Mesendoderm (in vitro differentiated cells): Measurements from ENCODE around the gene SPIN1.

Experiments used
- DNase-seq: peaks from one replicate; pipeline ENCODE4 v3.0.0; 2013
- H2AK5ac ChIP-seq: 2 replicates; pipeline ENCODE4 v1.6.1; 2013; ENCODE audit warnings: low read length, inconsistent platforms
- H2BK120ac ChIP-seq: 2 replicates; pipeline ENCODE4 v1.6.1; 2013; ENCODE audit warnings: low read depth, mild to moderate bottlenecking, low read length, moderate library complexity, mixed read lengths
- H2BK15ac ChIP-seq: replicated peaks from 2 replicates; pipeline ENCODE4 v1.6.1; 2013; ENCODE audit warnings: low read depth, mild to moderate bottlenecking, moderate library complexity
- H2BK5ac ChIP-seq: 2 replicates; pipeline ENCODE4 v1.6.1; 2013; ENCODE audit warnings: low read length, inconsistent platforms
- H3K18ac ChIP-seq: 2 replicates; pipeline ENCODE4 v1.6.1; 2013; ENCODE audit warnings: mild to moderate bottlenecking, low read length, mixed read lengths
- H3K23ac ChIP-seq: one replicate; pipeline ENCODE4 v1.6.1; 2013; ENCODE audit warnings: low read length
- H3K27ac ChIP-seq: 2 replicates; pipeline ENCODE4 v1.5.1; 2013; ENCODE audit warnings: low read depth, mild to moderate bottlenecking, inconsistent platforms, low read length, moderate library complexity
- H3K27me3 ChIP-seq: 2 replicates; pipeline ENCODE4 v1.6.1; 2013; ENCODE audit warnings: low read length, control low read depth, mild to moderate bottlenecking, inconsistent platforms; ENCODE audit not compliant: insufficient read depth, poor library complexity
- H3K36me3 ChIP-seq: 2 replicates; pipeline ENCODE4 v1.6.1; 2013; ENCODE audit warnings: low read length, inconsistent platforms; ENCODE audit not compliant: control insufficient read depth, insufficient read depth
- H3K4ac ChIP-seq: one replicate; pipeline ENCODE4 v1.6.1; 2013; ENCODE audit warnings: low read depth, mild to moderate bottlenecking, low read length, moderate library complexity
- H3K4me1 ChIP-seq: 2 replicates; pipeline ENCODE4 v1.6.1; 2013; ENCODE audit warnings: low read depth, low read length, inconsistent platforms; ENCODE audit not compliant: control insufficient read depth
- H3K4me2 ChIP-seq: 2 replicates; pipeline ENCODE4 v1.6.1; 2013; ENCODE audit warnings: low read length
- H3K4me3 ChIP-seq: 2 replicates; pipeline ENCODE4 v1.5.1; 2013; ENCODE audit warnings: mild to moderate bottlenecking, low read length
- H3K56ac ChIP-seq: one replicate; pipeline ENCODE4 v1.6.1; 2013; ENCODE audit warnings: low read length
- H3K79me1 ChIP-seq: 2 replicates; pipeline ENCODE4 v1.6.1; 2013; ENCODE audit warnings: low read length, inconsistent platforms
- H3K79me2 ChIP-seq: 2 replicates; pipeline ENCODE4 v1.6.1; 2013; ENCODE audit warnings: mild to moderate bottlenecking, low read length; ENCODE audit not compliant: control insufficient read depth, insufficient read depth
- H3K9ac ChIP-seq: 2 replicates; pipeline ENCODE4 v1.6.1; 2013; ENCODE audit warnings: low read length, inconsistent platforms
- H4K5ac ChIP-seq: one replicate; pipeline ENCODE4 v1.6.1; 2013; ENCODE audit warnings: low read length
- H4K8ac ChIP-seq: one replicate; pipeline ENCODE4 v1.6.1; 2013; ENCODE audit warnings: low read depth, mild to moderate bottlenecking, control low read depth, low read length, moderate library complexity
- WGBS: extraction: QIAGEN DNeasy Blood & Tissue Kit; methylation state at CpG from one replicate; pipeline ENCODE4 v1.1.7; 2013; ENCODE audit warnings: low lambda C conversion rate, missing lambda C conversion rate; ENCODE audit not compliant: insufficient coverage; ENCODE audit errors: extremely low coverage; 5-methylcytosine and 5-hydroxymethylcytosine counted together

The SPIN1 gene

DNA sequence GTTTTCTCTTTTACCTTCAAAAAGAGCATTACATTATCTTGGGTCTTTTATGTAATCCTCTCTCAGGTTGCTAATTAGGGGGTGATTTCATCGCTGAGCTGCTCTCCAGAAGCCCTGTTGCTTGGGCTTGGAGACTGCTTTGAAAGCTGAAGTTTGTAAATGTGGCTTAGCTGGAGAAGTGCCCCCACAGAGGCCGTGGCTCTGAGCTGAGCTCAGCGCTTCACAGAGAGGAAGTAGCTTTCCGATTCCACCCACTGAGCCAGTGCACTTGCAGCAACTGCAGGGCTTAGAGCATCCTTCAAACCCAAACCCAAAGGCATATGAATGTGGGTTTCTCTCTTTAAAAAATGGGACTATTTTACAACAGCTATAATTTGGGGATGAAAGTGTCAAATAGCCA is 133.1 kb downstream of the SPIN1 start:
- Histone ChIP-seq H2AK5ac (no peak overlapping the region), H4K5ac (no peak overlapping the region), H2BK5ac (no peak overlapping the region), H3K79me2 (no peaks in the 10 kb centered on the region), H3K36me3 (no peaks in the 10 kb centered on the region), H3K18ac (no peak overlapping the region), H2BK15ac (no peak overlapping the region), H3K4ac (no peak overlapping the region), H3K79me1 (no peaks in the 10 kb centered on the region), H3K4me1 (no peaks in the 10 kb centered on the region), H3K27me3 (no peaks in the 10 kb centered on the region), H2BK120ac (no peak overlapping the region), H3K4me3 (no peak overlapping the region), H3K23ac (no peak overlapping the region), H3K9ac (no peak overlapping the region), H3K56ac (no peak overlapping the region), H4K8ac (no peak overlapping the region), H3K27ac (no peak overlapping the region), H3K4me2 (no peak overlapping the region)
- DNase-seq = no peak
- no CpG with 5 or more reads among the region's 4 CpGs for WGBS

DNA sequence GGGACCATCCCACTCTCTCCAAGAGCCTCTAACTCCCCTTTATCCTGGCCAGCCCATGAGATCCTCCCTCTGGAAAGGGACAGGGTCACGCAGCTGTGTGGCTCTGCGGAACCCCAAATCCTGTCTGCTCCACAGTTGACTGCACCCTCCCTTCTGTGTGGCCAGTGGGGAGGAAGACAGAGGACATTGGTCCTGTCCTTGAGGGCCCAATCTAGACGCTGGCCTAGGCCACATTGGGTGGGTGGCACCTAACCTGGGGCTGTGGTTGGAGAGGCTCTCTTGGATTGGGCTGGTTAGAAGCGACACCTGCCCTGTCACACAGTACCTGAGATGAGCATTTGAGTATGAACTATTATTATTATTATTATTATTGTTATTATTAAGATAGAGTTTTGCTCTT is 134.1 kb downstream of the SPIN1 start:
- no peak overlapping the region for H3K9ac ChIP-seq
- H3K79me1 ChIP-seq = no peaks in the 10 kb centered on the region
- H3K23ac ChIP-seq = no peak overlapping the region
- H3K4me1 ChIP-seq = no peaks in the 10 kb centered on the region
- DNase-seq = no peak
- no peaks in the 10 kb centered on the region for H3K36me3 ChIP-seq
- no peak overlapping the region for H3K18ac ChIP-seq
- H3K56ac ChIP-seq = no peak overlapping the region
- no peak overlapping the region for H3K4me2 ChIP-seq
- H2AK5ac ChIP-seq = no peak overlapping the region
- H3K27me3 ChIP-seq = no peaks in the 10 kb centered on the region
- no peak overlapping the region for H2BK5ac ChIP-seq
- WGBS = no CpG with 5 or more reads among the region's 4 CpGs
- no peaks in the 10 kb centered on the region for H3K79me2 ChIP-seq
- H2BK120ac ChIP-seq = no peak overlapping the region
- no peak overlapping the region for H3K4me3 ChIP-seq
- H3K4ac ChIP-seq = no peak overlapping the region
- H4K5ac ChIP-seq = no peak overlapping the region
- no peak overlapping the region for H2BK15ac ChIP-seq
- no peak overlapping the region for H4K8ac ChIP-seq
- H3K27ac ChIP-seq = no peak overlapping the region

GRCh38 chr9:88523056-88523455 is 134.8 kb downstream of the SPIN1 start:
- Histone ChIP-seq H3K27me3 (no peaks in the 10 kb centered on the region), H2BK15ac (no peak overlapping the region), H3K79me2 (no peaks in the 10 kb centered on the region), H3K27ac (no peak overlapping the region), H4K8ac (no peak overlapping the region), H4K5ac (no peak overlapping the region), H2BK5ac (no peak overlapping the region), H2BK120ac (no peak overlapping the region), H3K4ac (no peak overlapping the region), H3K36me3 (no peaks in the 10 kb centered on the region), H3K4me2 (no peak overlapping the region), H3K4me1 (no peaks in the 10 kb centered on the region), H3K4me3 (no peak overlapping the region), H3K9ac (no peak overlapping the region), H2AK5ac (no peak overlapping the region), H3K56ac (no peak overlapping the region), H3K18ac (no peak overlapping the region), H3K79me1 (no peaks in the 10 kb centered on the region), H3K23ac (no peak overlapping the region)
- DNase-seq = no peak
- no CpG with 5 or more reads among the region's 3 CpGs for WGBS

- Histone ChIP-seq H3K56ac (no peak overlapping the region), H2BK15ac (no peak overlapping the region), H3K4ac (no peak overlapping the region), H3K79me1 (no peaks in the 10 kb centered on the region), H3K36me3 (no peaks in the 10 kb centered on the region), H2BK120ac (no peak overlapping the region), H4K8ac (no peak overlapping the region), H3K4me1 (no peaks in the 10 kb centered on the region), H3K79me2 (no peaks in the 10 kb centered on the region), H3K27ac (no peak overlapping the region), H3K9ac (no peak overlapping the region), H3K27me3 (no peaks in the 10 kb centered on the region), H3K18ac (no peak overlapping the region), H3K4me3 (no peak overlapping the region), H3K23ac (no peak overlapping the region), H3K4me2 (no peak overlapping the region), H4K5ac (no peak overlapping the region), H2AK5ac (no peak overlapping the region), H2BK5ac (no peak overlapping the region)
- DNase-seq = no peak
- no CpG with 5 or more reads among the region's 8 CpGs for WGBS
These were observed 136.7 kb downstream of the SPIN1 start for GRCh38 chr9:88524911-88525310.

- no peak overlapping the region for H2AK5ac ChIP-seq
- H3K36me3 ChIP-seq = no peaks in the 10 kb centered on the region
- H4K5ac ChIP-seq = no peak overlapping the region
- no peak overlapping the region for H3K4me3 ChIP-seq
- no peak overlapping the region for H2BK120ac ChIP-seq
- WGBS = no CpG with 5 or more reads among the region's 7 CpGs
- no peak overlapping the region for H3K23ac ChIP-seq
- no peak overlapping the region for H2BK5ac ChIP-seq
- H3K18ac ChIP-seq = no peak overlapping the region
- H4K8ac ChIP-seq = no peak overlapping the region
- H3K9ac ChIP-seq = no peak overlapping the region
- H3K27me3 ChIP-seq = no peaks in the 10 kb centered on the region
- no peak overlapping the region for H3K27ac ChIP-seq
- H2BK15ac ChIP-seq = no peak overlapping the region
- H3K4me1 ChIP-seq = peaks cover 2% of the 10 kb centered on the region
- no peak overlapping the region for H3K4ac ChIP-seq
- H3K4me2 ChIP-seq = no peak overlapping the region
- DNase-seq = no peak
- H3K79me2 ChIP-seq = no peaks in the 10 kb centered on the region
- no peak overlapping the region for H3K56ac ChIP-seq
- no peaks in the 10 kb centered on the region for H3K79me1 ChIP-seq
These were observed 139.4 kb downstream of the SPIN1 start for GRCh38 chr9:88527618-88528017.
